ENCODE results near the gene APOLD1.

APOLD1 gene

GRCh38 chr12:12796928-12797793 lies 11.7 kb downstream of the APOLD1 start:
- DNase-seq (ENCODE audit: low read depth in 1 of 2, low spot score in 1 of 2), result no peak
- H3K4me3 ChIP-seq (replicated peaks; ENCODE audit: insufficient read depth, low read length), result no peak overlapping the region
- H3K27ac ChIP-seq (replicated peaks), result no peak overlapping the region
- TF ChIP-seq SPI1 (IDR thresholded peaks at IDR 0.05; ENCODE audit: borderline replicate concordance, low read depth) (no peak), POLR2AphosphoS5 (IDR thresholded peaks at IDR 0.05; ENCODE audit: low read depth) (no peak), GABPA (IDR thresholded peaks at IDR 0.05; ENCODE audit: low read depth) (no peak)
- TF ChIP-seq, protein P1, sequence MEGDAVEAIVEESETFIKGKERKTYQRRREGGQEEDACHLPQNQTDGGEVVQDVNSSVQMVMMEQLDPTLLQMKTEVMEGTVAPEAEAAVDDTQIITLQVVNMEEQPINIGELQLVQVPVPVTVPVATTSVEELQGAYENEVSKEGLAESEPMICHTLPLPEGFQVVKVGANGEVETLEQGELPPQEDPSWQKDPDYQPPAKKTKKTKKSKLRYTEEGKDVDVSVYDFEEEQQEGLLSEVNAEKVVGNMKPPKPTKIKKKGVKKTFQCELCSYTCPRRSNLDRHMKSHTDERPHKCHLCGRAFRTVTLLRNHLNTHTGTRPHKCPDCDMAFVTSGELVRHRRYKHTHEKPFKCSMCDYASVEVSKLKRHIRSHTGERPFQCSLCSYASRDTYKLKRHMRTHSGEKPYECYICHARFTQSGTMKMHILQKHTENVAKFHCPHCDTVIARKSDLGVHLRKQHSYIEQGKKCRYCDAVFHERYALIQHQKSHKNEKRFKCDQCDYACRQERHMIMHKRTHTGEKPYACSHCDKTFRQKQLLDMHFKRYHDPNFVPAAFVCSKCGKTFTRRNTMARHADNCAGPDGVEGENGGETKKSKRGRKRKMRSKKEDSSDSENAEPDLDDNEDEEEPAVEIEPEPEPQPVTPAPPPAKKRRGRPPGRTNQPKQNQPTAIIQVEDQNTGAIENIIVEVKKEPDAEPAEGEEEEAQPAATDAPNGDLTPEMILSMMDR (IDR thresholded peaks at IDR 0.05; ENCODE audit: insufficient read depth, low read length), result no peak
- H3K27me3 ChIP-seq (ENCODE audit: insufficient read depth, poor library complexity, severe bottlenecking), result no peaks in the 10 kb centered on the region

GRCh38 chr12:12797794-12798152 lies 12.3 kb downstream of the APOLD1 start:
- TF ChIP-seq, protein P1 (IDR thresholded peaks at IDR 0.05; ENCODE audit: insufficient read depth, low read length), result no peak
- TF ChIP-seq GABPA (IDR thresholded peaks at IDR 0.05; ENCODE audit: low read depth) (no peak), SPI1 (IDR thresholded peaks at IDR 0.05; ENCODE audit: borderline replicate concordance, low read depth) (no peak), REST (IDR thresholded peaks at IDR 0.05; ENCODE audit: insufficient replicate concordance, low read depth) (no peak), POLR2AphosphoS5 (IDR thresholded peaks at IDR 0.05; ENCODE audit: low read depth) (no peak)
- Histone ChIP-seq H3K4me3 (replicated peaks; ENCODE audit: insufficient read depth, low read length) (no peak overlapping the region), H3K27ac (replicated peaks) (no peak overlapping the region), H3K27me3 (ENCODE audit: insufficient read depth, poor library complexity, severe bottlenecking) (no peaks in the 10 kb centered on the region)
- DNase-seq (ENCODE audit: low read depth in 1 of 2, low spot score in 1 of 2), result no peak

- H3K4me3 ChIP-seq (replicated peaks; ENCODE audit: insufficient read depth, low read length), result no peak overlapping the region
- H3K27me3 ChIP-seq (ENCODE audit: insufficient read depth, poor library complexity, severe bottlenecking), result no peaks in the 10 kb centered on the region
- DNase-seq (ENCODE audit: low read depth in 1 of 2, low spot score in 1 of 2), result no peak
- TF ChIP-seq REST (IDR thresholded peaks at IDR 0.05; ENCODE audit: insufficient replicate concordance, low read depth), result no peak
- TF ChIP-seq, protein P1 (IDR thresholded peaks at IDR 0.05; ENCODE audit: insufficient read depth, low read length), result no peak
- no peak for TF ChIP-seq GABPA (IDR thresholded peaks at IDR 0.05; ENCODE audit: low read depth)
- no peak for TF ChIP-seq SPI1 (IDR thresholded peaks at IDR 0.05; ENCODE audit: borderline replicate concordance, low read depth)
- no peak overlapping the region for H3K27ac ChIP-seq (replicated peaks)
Measured at GRCh38 chr12:12798480-12798879, 13.0 kb downstream of the APOLD1 start.

Data from HL-60 (cell line).